Ectodermal cell (in vitro differentiated cells): ENCODE measurements around the gene CD40LG.

Experiments
- H3K27ac ChIP-seq: 2 replicates; pipeline ENCODE4 v1.7.0; 2013; ENCODE audit warnings: mild to moderate bottlenecking, low read depth, low read length; ENCODE audit not compliant: insufficient read depth, poor library complexity, severe bottlenecking
- H3K27me3 ChIP-seq: 2 replicates; pipeline ENCODE4 v1.7.0; 2013; ENCODE audit warnings: mild to moderate bottlenecking, low read length; ENCODE audit not compliant: insufficient read depth, control insufficient read depth, poor library complexity, severe bottlenecking
- H3K36me3 ChIP-seq: one replicate; pipeline ENCODE4 v1.7.0; 2013; ENCODE audit warnings: low read length; ENCODE audit not compliant: control insufficient read depth, insufficient read depth
- H3K4me1 ChIP-seq: one replicate; pipeline ENCODE4 v1.7.0; 2013; ENCODE audit warnings: low read length; ENCODE audit not compliant: control insufficient read depth, insufficient read depth
- H3K4me3 ChIP-seq: 2 replicates; pipeline ENCODE4 v1.7.0; 2013; ENCODE audit warnings: low read depth, low read length, control low read depth; ENCODE audit not compliant: insufficient read depth
- H3K9me3 ChIP-seq: 2 replicates; pipeline ENCODE4 v1.7.0; 2013; ENCODE audit warnings: mild to moderate bottlenecking, low read length, moderate library complexity; ENCODE audit not compliant: control insufficient read depth
- WGBS, 2 experiments: methylation state at CpG; one replicate each; pipeline ENCODE4 v1.1.7; 2013; ENCODE audit warnings: missing lambda C conversion rate in 2 of 2; 5-methylcytosine and 5-hydroxymethylcytosine counted together

CD40LG gene

DNA sequence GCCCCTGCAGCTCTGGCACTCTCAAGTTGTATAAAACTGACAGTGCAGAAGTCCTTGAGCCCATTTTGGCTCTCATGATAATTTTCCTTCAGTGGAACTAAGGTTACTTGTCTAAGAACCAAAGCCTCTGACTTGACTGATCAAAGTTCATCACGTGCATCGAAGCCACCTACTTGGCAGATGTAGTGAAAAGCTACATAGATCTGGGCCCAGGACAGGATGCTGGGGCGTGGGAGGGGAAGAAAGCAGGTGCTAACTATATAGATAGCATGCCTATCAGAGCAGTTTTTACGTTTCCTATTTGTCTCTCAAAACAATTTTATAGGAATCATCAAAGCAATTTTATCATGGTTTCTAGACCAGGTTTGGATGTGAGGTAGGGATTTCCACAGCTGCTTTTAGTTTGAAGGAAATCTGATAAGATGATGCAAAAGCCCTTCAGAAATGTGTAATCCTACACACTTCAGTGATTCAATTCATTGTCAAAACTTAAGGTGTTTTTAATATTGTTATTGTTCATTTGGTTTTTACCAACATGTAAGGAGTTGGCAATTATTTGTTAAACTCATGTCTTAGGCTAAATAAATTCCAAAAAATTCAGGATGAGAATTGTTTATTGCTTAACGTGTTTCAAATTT lies 1.2 kb upstream of the CD40LG start:
- WGBS, 2 experiments = 97 to 98% methylated on average over 4 to 5 of the region's 5 CpGs
- H3K36me3 ChIP-seq = no peaks in the 10 kb centered on the region
- H3K27me3 ChIP-seq = no peaks in the 10 kb centered on the region
- no peak overlapping the region for H3K27ac ChIP-seq
- H3K4me1 ChIP-seq = no peaks in the 10 kb centered on the region
- no peaks in the 10 kb centered on the region for H3K9me3 ChIP-seq
- H3K4me3 ChIP-seq = no peak overlapping the region

DNA sequence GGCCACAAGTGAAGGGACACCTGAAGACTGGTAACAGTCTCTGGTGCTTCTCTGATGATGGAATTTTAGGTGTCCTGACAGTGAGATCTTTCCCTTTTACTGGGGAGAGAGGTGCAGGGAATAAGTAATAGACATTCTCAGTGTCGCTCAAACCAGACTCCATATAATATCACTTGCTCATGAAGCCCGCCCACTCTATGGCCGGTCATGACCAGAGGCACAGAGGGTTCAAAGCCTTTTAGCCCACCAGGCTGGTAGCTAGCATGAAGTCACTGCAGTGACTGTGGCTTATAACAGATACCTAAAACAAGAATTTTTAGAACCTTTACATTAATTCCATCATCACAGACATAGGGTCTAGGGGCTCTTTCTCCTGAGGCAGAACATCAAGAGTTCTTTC lies 2.9 kb downstream of the CD40LG start:
- 91 to 94% methylated on average over 3 of the region's 3 CpGs for WGBS, 2 experiments
- H3K4me3 ChIP-seq = no peak overlapping the region
- H3K4me1 ChIP-seq = no peaks in the 10 kb centered on the region
- peaks cover 3% of the 10 kb centered on the region for H3K27me3 ChIP-seq
- H3K9me3 ChIP-seq = no peaks in the 10 kb centered on the region
- H3K36me3 ChIP-seq = no peaks in the 10 kb centered on the region
- no peak overlapping the region for H3K27ac ChIP-seq

DNA sequence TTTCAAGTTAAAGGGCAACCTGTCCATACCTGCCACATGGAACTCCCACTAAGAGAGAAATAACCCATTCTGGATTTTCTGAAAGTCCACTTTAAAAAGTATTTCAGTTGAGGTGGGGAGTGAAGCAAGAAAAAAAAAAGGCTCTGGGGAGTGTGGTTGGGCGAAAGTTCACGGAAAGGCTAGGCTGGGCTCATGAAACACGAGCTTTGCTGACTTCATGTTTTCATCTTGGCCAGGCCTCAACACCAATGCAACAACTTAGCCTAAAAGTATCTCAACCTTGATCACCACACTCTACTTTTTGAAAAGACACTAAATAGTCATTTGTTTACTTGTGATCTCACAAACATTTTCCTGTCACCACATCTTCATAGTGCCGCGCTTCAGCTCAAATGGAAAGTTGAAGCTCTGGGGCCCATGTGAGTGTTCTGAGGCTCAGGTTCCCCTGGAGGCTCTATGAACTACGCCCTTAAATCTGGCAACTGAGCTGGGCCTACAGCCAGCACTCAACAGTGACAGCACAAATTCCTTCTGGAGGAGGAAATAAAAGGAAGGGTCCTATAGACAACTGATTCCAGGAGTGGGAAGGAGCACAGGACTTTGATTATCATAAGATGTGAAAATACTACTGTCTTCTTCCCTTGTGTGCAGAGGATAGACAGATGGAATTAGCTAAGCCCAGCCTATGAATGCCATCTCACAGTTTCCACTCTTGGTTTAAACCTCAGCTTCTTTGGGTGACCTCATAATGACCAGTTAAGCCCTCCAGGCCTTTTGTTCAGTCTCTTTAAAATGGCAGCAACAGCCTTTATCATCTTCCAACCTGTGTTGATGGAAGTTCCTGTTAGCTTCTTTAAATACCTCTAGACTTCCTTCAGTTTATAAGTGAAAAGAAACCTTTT lies 5.1 kb downstream of the CD40LG start:
- no peak overlapping the region for H3K27ac ChIP-seq
- H3K27me3 ChIP-seq = peaks cover 3% of the 10 kb centered on the region
- peaks cover 4% of the 10 kb centered on the region for H3K4me1 ChIP-seq
- H3K36me3 ChIP-seq = no peaks in the 10 kb centered on the region
- WGBS, 2 experiments = 91 to 96% methylated on average over 6 of the region's 6 CpGs
- no peaks in the 10 kb centered on the region for H3K9me3 ChIP-seq
- no peak overlapping the region for H3K4me3 ChIP-seq

GRCh38 chrX:136656361-136656964 lies 8.5 kb downstream of the CD40LG start:
- H3K4me1 ChIP-seq = peaks cover 4% of the 10 kb centered on the region
- no peak overlapping the region for H3K27ac ChIP-seq
- H3K4me3 ChIP-seq = no peak overlapping the region
- H3K36me3 ChIP-seq = no peaks in the 10 kb centered on the region
- H3K27me3 ChIP-seq = peaks cover 3% of the 10 kb centered on the region
- no peaks in the 10 kb centered on the region for H3K9me3 ChIP-seq
- 79 to 88% methylated on average over 5 of the region's 5 CpGs for WGBS, 2 experiments

DNA sequence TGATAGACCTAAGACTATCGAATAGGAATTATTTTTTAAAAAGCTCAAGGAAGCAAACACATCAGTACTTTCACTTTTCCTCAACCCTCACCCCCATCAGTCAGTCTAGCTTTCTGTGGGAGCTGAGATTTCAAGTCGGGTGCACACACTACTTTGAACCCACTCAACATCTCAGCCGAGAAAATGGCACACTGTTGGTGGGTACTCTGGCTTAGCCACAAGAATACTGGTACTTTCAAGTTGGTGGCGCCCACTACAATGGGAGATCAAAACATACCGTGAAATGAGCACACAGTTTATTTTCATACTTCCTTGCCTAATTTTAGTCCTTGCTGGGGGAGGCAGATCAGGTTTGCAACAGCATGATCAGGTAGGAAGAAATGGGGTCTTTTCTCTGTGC lies 10.2 kb downstream of the CD40LG start:
- Histone ChIP-seq H3K27me3 (peaks cover 3% of the 10 kb centered on the region), H3K4me1 (peaks cover 4% of the 10 kb centered on the region), H3K9me3 (no peaks in the 10 kb centered on the region), H3K4me3 (no peak overlapping the region), H3K36me3 (no peaks in the 10 kb centered on the region), H3K27ac (no peak overlapping the region)
- WGBS, 2 experiments = 91 to 100% methylated on average over 5 of the region's 5 CpGs

- Histone ChIP-seq H3K27me3 (peaks cover 3% of the 10 kb centered on the region), H3K36me3 (no peaks in the 10 kb centered on the region), H3K27ac (no peak overlapping the region), H3K4me1 (peaks cover 4% of the 10 kb centered on the region), H3K4me3 (no peak overlapping the region), H3K9me3 (no peaks in the 10 kb centered on the region)
- 96 to 97% methylated on average over 8 to 9 of the region's 9 CpGs for WGBS, 2 experiments
Observed at GRCh38 chrX:136659174-136659573, 11.2 kb downstream of the CD40LG start.

- WGBS, 2 experiments = 87 to 93% methylated on average over 1 of the region's 1 CpG
- H3K4me3 ChIP-seq = no peak overlapping the region
Observed at GRCh38 chrX:136660896-136661295, 12.9 kb downstream of the CD40LG start.

GRCh38 chrX:136662104-136662503 lies 14.1 kb downstream of the CD40LG start:
- H3K4me1 ChIP-seq = no peaks in the 10 kb centered on the region
- no peaks in the 10 kb centered on the region for H3K27me3 ChIP-seq
- H3K36me3 ChIP-seq = no peaks in the 10 kb centered on the region
- 87 to 94% methylated on average over 2 of the region's 2 CpGs for WGBS, 2 experiments
- H3K27ac ChIP-seq = no peak overlapping the region
- no peak overlapping the region for H3K4me3 ChIP-seq
- H3K9me3 ChIP-seq = no peaks in the 10 kb centered on the region

More at GRCh38 chrX:136660896-136661295, 12.9 kb downstream of the CD40LG start:
- peaks cover 4% of the 10 kb centered on the region for H3K4me1 ChIP-seq
- H3K27me3 ChIP-seq = no peaks in the 10 kb centered on the region
- no peaks in the 10 kb centered on the region for H3K9me3 ChIP-seq
- H3K27ac ChIP-seq = no peak overlapping the region
- H3K36me3 ChIP-seq = no peaks in the 10 kb centered on the region

- no peaks in the 10 kb centered on the region for H3K9me3 ChIP-seq
- WGBS, 2 experiments = no CpG with 5 or more reads among the region's 1 CpG
- H3K27me3 ChIP-seq = no peaks in the 10 kb centered on the region
- H3K36me3 ChIP-seq = no peaks in the 10 kb centered on the region
- no peak overlapping the region for H3K27ac ChIP-seq
- no peak overlapping the region for H3K4me3 ChIP-seq
- H3K4me1 ChIP-seq = no peaks in the 10 kb centered on the region
Observed at GRCh38 chrX:136662976-136663375, 15.0 kb downstream of the CD40LG start.

- no peak overlapping the region for H3K27ac ChIP-seq
- H3K4me3 ChIP-seq = no peak overlapping the region
- WGBS, 2 experiments = 93 to 100% methylated on average over 3 of the region's 6 CpGs
- no peaks in the 10 kb centered on the region for H3K27me3 ChIP-seq
- H3K36me3 ChIP-seq = no peaks in the 10 kb centered on the region
- no peaks in the 10 kb centered on the region for H3K9me3 ChIP-seq
- H3K4me1 ChIP-seq = no peaks in the 10 kb centered on the region
Observed at GRCh38 chrX:136665258-136665900, 17.4 kb downstream of the CD40LG start.
